Mesenchymal stem cell (in vitro differentiated cells and primary cell): Measurements from ENCODE around the gene WAC.
A peak's percentile ranks its signal among the peaks of the same experiment; 100 is the strongest.

Experiments
- DNase-seq: peaks from one replicate; pipeline ENCODE4 v3.0.0-alpha.2; 2013
- H2AFZ ChIP-seq: one replicate; pipeline ENCODE4 v1.6.1; 2013; ENCODE audit warnings: low read depth, mild to moderate bottlenecking, control low read depth, inconsistent platforms, low read length, moderate library complexity
- H2AK5ac ChIP-seq: 2 replicates; pipeline ENCODE4 v1.6.1; 2013; ENCODE audit warnings: low read length, moderate library complexity, mild to moderate bottlenecking, inconsistent platforms; ENCODE audit not compliant: severe bottlenecking
- H2BK120ac ChIP-seq: one replicate; pipeline ENCODE4 v1.6.1; 2013; ENCODE audit warnings: low read depth, mild to moderate bottlenecking, inconsistent platforms, low read length, moderate library complexity
- H2BK12ac ChIP-seq, 2 experiments: one replicate each; pipeline ENCODE4 v1.6.1; 2013; ENCODE audit warnings: inconsistent platforms in 2 of 2, low read length in 2 of 2, mild to moderate bottlenecking in 2 of 2, moderate library complexity in 2 of 2, control low read depth in 1 of 2
- H2BK15ac ChIP-seq: one replicate; pipeline ENCODE4 v1.6.1; 2013; ENCODE audit warnings: mild to moderate bottlenecking, low read depth, inconsistent platforms; ENCODE audit not compliant: poor library complexity, severe bottlenecking
- H2BK5ac ChIP-seq: 2 replicates; pipeline ENCODE4 v1.6.1; 2013; ENCODE audit warnings: low read depth, mild to moderate bottlenecking, low read length, control low read depth, inconsistent platforms; ENCODE audit not compliant: poor library complexity, severe bottlenecking
- H3K14ac ChIP-seq, 2 experiments: one replicate each; pipeline ENCODE4 v1.6.1; 2013; ENCODE audit warnings: inconsistent platforms in 2 of 2, low read length in 2 of 2, control low read depth in 1 of 2, mild to moderate bottlenecking in 1 of 2, moderate library complexity in 1 of 2
- H3K18ac ChIP-seq, 2 experiments: one replicate each; pipeline ENCODE4 v1.6.1; 2013; ENCODE audit warnings: inconsistent platforms in 2 of 2, low read length in 2 of 2, control low read depth in 1 of 2, low read depth in 1 of 2, mild to moderate bottlenecking in 1 of 2
- H3K23ac ChIP-seq, 2 experiments: one replicate each; pipeline ENCODE4 v1.6.1; 2013; ENCODE audit warnings: inconsistent platforms in 2 of 2, low read length in 2 of 2, mild to moderate bottlenecking in 2 of 2, moderate library complexity in 2 of 2, control low read depth in 1 of 2
- H3K27ac ChIP-seq: 2 replicates; pipeline ENCODE4 v1.5.1; 2013; ENCODE audit warnings: mild to moderate bottlenecking, moderate library complexity, low read length, control low read depth, inconsistent platforms; ENCODE audit not compliant: poor library complexity, severe bottlenecking
- H3K27me3 ChIP-seq, 2 experiments: 2 replicates each; pipeline versions ENCODE4 v1.6.1 to v1.7.0; 2013; ENCODE audit warnings: low read length in 2 of 2, mild to moderate bottlenecking in 2 of 2, moderate library complexity in 2 of 2, control low read depth in 1 of 2, inconsistent platforms in 1 of 2; ENCODE audit not compliant: control insufficient read depth in 1 of 2, insufficient read depth in 1 of 2
- H3K36me3 ChIP-seq, 2 experiments: 2 replicates each; pipeline versions ENCODE4 v1.6.1 to v1.7.0; 2013; ENCODE audit warnings: low read length in 2 of 2, control low read depth in 1 of 2, inconsistent platforms in 1 of 2, low read depth in 1 of 2, mild to moderate bottlenecking in 1 of 2; ENCODE audit not compliant: insufficient read depth in 2 of 2, control insufficient read depth in 1 of 2
- H3K4ac ChIP-seq, 2 experiments: one replicate each; pipeline ENCODE4 v1.6.1; 2013; ENCODE audit warnings: inconsistent platforms in 2 of 2, low read length in 2 of 2, mild to moderate bottlenecking in 2 of 2, moderate library complexity in 2 of 2, control low read depth in 1 of 2, low read depth in 1 of 2
- H3K4me1 ChIP-seq: 2 replicates; pipeline ENCODE4 v1.6.1; 2013; ENCODE audit warnings: low read depth, low read length, control low read depth; ENCODE audit not compliant: control insufficient read depth, insufficient read depth
- H3K4me2 ChIP-seq: 2 replicates; pipeline ENCODE4 v1.6.1; 2013; ENCODE audit warnings: low read length, mild to moderate bottlenecking, inconsistent platforms; ENCODE audit not compliant: poor library complexity, severe bottlenecking
- H3K4me3 ChIP-seq, 2 experiments: 2 replicates each; pipeline versions ENCODE4 v1.5.1 to v1.7.0; 2013; ENCODE audit warnings: low read length in 2 of 2, mild to moderate bottlenecking in 2 of 2, control low read depth in 1 of 2, low read depth in 1 of 2; ENCODE audit not compliant: insufficient read depth in 1 of 2
- H3K79me1 ChIP-seq: replicated peaks from 2 replicates; pipeline ENCODE4 v1.6.1; 2013; ENCODE audit warnings: mild to moderate bottlenecking, control low read depth, low read length, inconsistent platforms; ENCODE audit not compliant: poor library complexity, severe bottlenecking
- H3K9ac ChIP-seq: 2 replicates; pipeline ENCODE4 v1.7.0; 2013; ENCODE audit warnings: mild to moderate bottlenecking, low read length, moderate library complexity
- H3K9me3 ChIP-seq: 2 replicates; pipeline ENCODE4 v1.7.0; 2013; ENCODE audit warnings: mild to moderate bottlenecking, low read length; ENCODE audit not compliant: control insufficient read depth
- H4K8ac ChIP-seq: one replicate; pipeline ENCODE4 v1.6.1; 2013; ENCODE audit warnings: inconsistent platforms, mild to moderate bottlenecking, low read length, moderate library complexity
- H4K91ac ChIP-seq: one replicate; pipeline ENCODE4 v1.6.1; 2013; ENCODE audit warnings: mild to moderate bottlenecking, low read length, inconsistent platforms
- WGBS: methylation state at CpG from one replicate; pipeline ENCODE4 v1.1.7; 2013; ENCODE audit warnings: mixed read lengths; 5-methylcytosine and 5-hydroxymethylcytosine counted together

The WAC gene

GRCh38 chr10:28619455-28619854 lies 86.5 kb downstream of the WAC start:
- H3K9me3 ChIP-seq = no peaks in the 10 kb centered on the region
- H4K8ac ChIP-seq = no peak overlapping the region
- no peak overlapping the region for H3K18ac ChIP-seq
- peaks cover 11 to 67% of the 10 kb centered on the region in 2 experiments for H3K36me3 ChIP-seq
- no peak overlapping the region for H2BK5ac ChIP-seq
- H3K4ac ChIP-seq = no peak overlapping the region
- peaks cover 11% of the 10 kb centered on the region for H3K79me1 ChIP-seq
- H2BK120ac ChIP-seq = no peak overlapping the region
- no peak overlapping the region for H3K14ac ChIP-seq
- H2AK5ac ChIP-seq = no peak overlapping the region
- no peak overlapping the region for H3K23ac ChIP-seq
- H2BK15ac ChIP-seq = no peak overlapping the region
- no peak overlapping the region for H4K91ac ChIP-seq
- H3K4me3 ChIP-seq = no peak overlapping the region
- no peaks in the 10 kb centered on the region for H3K27me3 ChIP-seq
- no peak for DNase-seq
- 94% methylated on average over 3 of the region's 4 CpGs for WGBS
- no peak overlapping the region for H2AFZ ChIP-seq
- no peak overlapping the region for H3K4me2 ChIP-seq
- H3K9ac ChIP-seq = no peak overlapping the region
- no peak overlapping the region for H3K27ac ChIP-seq
- no peaks in the 10 kb centered on the region for H3K4me1 ChIP-seq
- no peak overlapping the region for H2BK12ac ChIP-seq

GRCh38 chr10:28620251-28620650 lies 87.3 kb downstream of the WAC start:
- Histone ChIP-seq H3K79me1 (peaks cover 8% of the 10 kb centered on the region), H3K4me1 (no peaks in the 10 kb centered on the region), H4K91ac (no peak overlapping the region), H2BK15ac (no peak overlapping the region), H3K18ac (no peak overlapping the region), H2BK5ac (no peak overlapping the region), H3K4ac (no peak overlapping the region), H3K9ac (no peak overlapping the region), H3K27me3 (no peaks in the 10 kb centered on the region), H4K8ac (no peak overlapping the region), H3K36me3 (peaks cover 10 to 59% of the 10 kb centered on the region in 2 experiments), H2AK5ac (no peak overlapping the region), H3K4me2 (no peak overlapping the region), H3K27ac (no peak overlapping the region), H3K9me3 (no peaks in the 10 kb centered on the region), H3K4me3 (no peak overlapping the region), H2BK12ac (no peak overlapping the region), H3K14ac (no peak overlapping the region), H3K23ac (no peak overlapping the region), H2BK120ac (no peak overlapping the region), H2AFZ (no peak overlapping the region)
- WGBS = 67% methylated on average over 1 of the region's 2 CpGs
- no peak for DNase-seq

GRCh38 chr10:28623483-28623882 lies 90.6 kb downstream of the WAC start:
- H3K79me1 ChIP-seq = peaks cover 2% of the 10 kb centered on the region
- WGBS = 94% methylated on average over 7 of the region's 7 CpGs
- no peak overlapping the region for H3K27ac ChIP-seq
- no peak overlapping the region for H3K14ac ChIP-seq
- no peak overlapping the region for H3K18ac ChIP-seq
- no peak overlapping the region for H3K9ac ChIP-seq
- no peak overlapping the region for H2BK15ac ChIP-seq
- no peaks in the 10 kb centered on the region for H3K9me3 ChIP-seq
- H4K8ac ChIP-seq = no peak overlapping the region
- peaks cover 0 to 6% of the 10 kb centered on the region in 2 experiments for H3K27me3 ChIP-seq
- H4K91ac ChIP-seq = no peak overlapping the region
- no peak overlapping the region for H2AFZ ChIP-seq
- peaks cover 5% of the 10 kb centered on the region for H3K4me1 ChIP-seq
- no peak overlapping the region for H2BK120ac ChIP-seq
- no peak overlapping the region for H3K4me3 ChIP-seq
- no peak overlapping the region for H2BK5ac ChIP-seq
- H3K36me3 ChIP-seq = peaks cover 3 to 27% of the 10 kb centered on the region in 2 experiments
- DNase-seq = no peak
- no peak overlapping the region for H3K23ac ChIP-seq
- no peak overlapping the region for H3K4ac ChIP-seq
- H2AK5ac ChIP-seq = no peak overlapping the region
- H3K4me2 ChIP-seq = no peak overlapping the region
- no peak overlapping the region for H2BK12ac ChIP-seq

- H3K36me3 ChIP-seq = peaks cover 3 to 22% of the 10 kb centered on the region in 2 experiments
- no peak overlapping the region for H2BK15ac ChIP-seq
- H4K91ac ChIP-seq = no peak overlapping the region
- no peak overlapping the region for H3K9ac ChIP-seq
- no peak overlapping the region for H3K4me3 ChIP-seq
- H3K4ac ChIP-seq = no peak overlapping the region
- no peak overlapping the region for H3K4me2 ChIP-seq
- H3K79me1 ChIP-seq = peaks cover 2% of the 10 kb centered on the region
- H3K4me1 ChIP-seq = peaks cover 7% of the 10 kb centered on the region
- no peak overlapping the region for H3K27ac ChIP-seq
- H2BK120ac ChIP-seq = no peak overlapping the region
- DNase-seq = no peak
- H3K27me3 ChIP-seq = peaks cover 0 to 14% of the 10 kb centered on the region in 2 experiments
- H3K18ac ChIP-seq = peak overlapping the region in 1 of 2 experiments; percentile 21
- H3K14ac ChIP-seq = no peak overlapping the region
- H2AFZ ChIP-seq = no peak overlapping the region
- 84% methylated on average over 3 of the region's 3 CpGs for WGBS
- H2BK5ac ChIP-seq = no peak overlapping the region
- no peak overlapping the region for H2AK5ac ChIP-seq
- H4K8ac ChIP-seq = peak overlapping the region; percentile 51
- H3K23ac ChIP-seq = no peak overlapping the region
- H3K9me3 ChIP-seq = no peaks in the 10 kb centered on the region
- no peak overlapping the region for H2BK12ac ChIP-seq
Measured at GRCh38 chr10:28624351-28624750, 91.4 kb downstream of the WAC start.
